Breast epithelium (tissue), 4 donors: ENCODE results near the gene PARVA. TPM values are rescaled to one million over a fixed set of nuclear protein-coding genes. Genes with fewer than 3 reads are reported as not detected.

Source experiments
- DNase-seq, 2 donors: peaks; one replicate each; pipeline ENCODE4 v3.0.0-alpha.2; 2019; ENCODE audit warnings: low spot score in 2 of 2
- H3K27ac ChIP-seq, 2 donors: fragments of 200-600 bp; sonication (generic) in 1 of 2; one replicate each; pipeline ENCODE4 v1.5.1; 2016 to 2019; ENCODE audit warnings: mild to moderate bottlenecking in 1 of 2
- H3K27me3 ChIP-seq, 2 donors: fragments of 200-600 bp; sonication (generic) in 1 of 2; one replicate each; pipeline versions ENCODE4 v1.5.1 to v1.6.0; 2017 to 2019; ENCODE audit warnings: control low read depth in 1 of 2, mild to moderate bottlenecking in 1 of 2
- H3K36me3 ChIP-seq: fragments of 200-600 bp; one replicate; pipeline ENCODE4 v1.5.1; 2019
- H3K4me1 ChIP-seq, 2 donors: fragments of 200-600 bp; sonication (generic); one replicate each; pipeline ENCODE4 v1.5.1; 2016 to 2019; ENCODE audit warnings: control low read depth in 1 of 2
- H3K4me3 ChIP-seq, 3 donors: fragments of 200-600 bp; sonication (generic); 1 replicate in 2 of 3; 2 replicates in 1 of 3; pipeline ENCODE4 v1.5.1; 2016 to 2019; ENCODE audit warnings: mild to moderate bottlenecking in 3 of 3, moderate library complexity in 2 of 3
- H3K9me3 ChIP-seq, 2 donors: fragments of 200-600 bp; sonication (generic) in 1 of 2; one replicate each; pipeline ENCODE4 v1.5.1; 2016 to 2019; ENCODE audit warnings: control low read depth in 1 of 2
- CTCF ChIP-seq, 3 donors: fragments of 450-650 bp; IDR thresholded peaks; one replicate each; pipeline ENCODE4 v1.5.1; 2016 to 2017; ENCODE audit warnings: antibody characterized with exemption in 3 of 3, mild to moderate bottlenecking in 3 of 3, moderate library complexity in 3 of 3
- POLR2A ChIP-seq: fragments of 450-650 bp; IDR thresholded peaks from one replicate; pipeline ENCODE4 v1.6.1; 2016; ENCODE audit warnings: antibody characterized with exemption, mild to moderate bottlenecking, moderate library complexity
- POLR2AphosphoS5 ChIP-seq, 3 donors: sonication (generic); formaldehyde crosslinking; IDR thresholded peaks; one replicate each; pipeline ENCODE4 v1.6.1; 2017; ENCODE audit warnings: antibody characterized with exemption in 3 of 3
- intact Hi-C: fragments of 100-400 bp; cut with DNase I; formaldehyde crosslinking; loops from one replicate; pipeline ENCODE4 v1.15.1; 2023; ENCODE audit warnings: low total_unique reads
- total RNA-seq, 3 donors: library from RNA; depleted of rRNA; stranded (reverse); fragments of >200 nt; gene quantifications; one replicate each; pipeline ENCODE4 v1.1.0, GENCODE V29; 2016

The PARVA gene
- total RNA-seq, 3 donors from 2014 or later, result 50.5 to 109 (median 60.4) TPM

- Histone ChIP-seq H3K9me3 (no peaks in the 10 kb centered on the region), H3K27ac (peak overlapping the region; percentile 86 to 87), H3K4me3 (no peak overlapping the region), H3K27me3 (no peaks in the 10 kb centered on the region), H3K4me1 (peaks cover 0 to 21% of the 10 kb centered on the region in 2 donors), H3K36me3 (no peaks in the 10 kb centered on the region)
- peak in 2 of 3 donors; percentile 22 to 30 for TF ChIP-seq POLR2AphosphoS5 (IDR thresholded peaks at IDR 0.05)
- TF ChIP-seq CTCF (IDR thresholded peaks at IDR 0.05), result peak; percentile 56 to 74 (median 64)
- no peak for TF ChIP-seq POLR2A
- DNase-seq, result peak in 1 of 2 donors; percentile 73
- intact Hi-C loops, result no loop called here
Measured at GRCh38 chr11:12411806-12412727, 34.7 kb downstream of the PARVA start.

- no peak for DNase-seq
- Histone ChIP-seq H3K27me3 (no peaks in the 10 kb centered on the region), H3K4me1 (peaks cover 0 to 25% of the 10 kb centered on the region in 2 donors), H3K27ac (peak overlapping the region; percentile 86 to 87), H3K9me3 (no peaks in the 10 kb centered on the region), H3K36me3 (no peaks in the 10 kb centered on the region), H3K4me3 (peak overlapping the region in 2 of 3 donors; percentile 0 to 4)
- TF ChIP-seq POLR2AphosphoS5 (IDR thresholded peaks at IDR 0.05), result no peak
- TF ChIP-seq CTCF (IDR thresholded peaks at IDR 0.05), result no peak
- TF ChIP-seq POLR2A, result no peak
- intact Hi-C loops, result no loop called here
Measured at GRCh38 chr11:12413141-12414052, 36.0 kb downstream of the PARVA start.

- intact Hi-C loops, result no loop called here
- Histone ChIP-seq H3K4me3 (peak overlapping the region in 1 of 3 donors; percentile 0), H3K4me1 (peaks cover 0 to 25% of the 10 kb centered on the region in 2 donors), H3K27me3 (no peaks in the 10 kb centered on the region), H3K36me3 (no peaks in the 10 kb centered on the region), H3K27ac (peak overlapping the region; percentile 82 to 86), H3K9me3 (no peaks in the 10 kb centered on the region)
- DNase-seq, result no peak
- TF ChIP-seq POLR2AphosphoS5 (IDR thresholded peaks at IDR 0.05) (no peak), CTCF (IDR thresholded peaks at IDR 0.05) (no peak), POLR2A (no peak)
Measured at GRCh38 chr11:12414611-12415010, 37.2 kb downstream of the PARVA start.

- H3K27ac ChIP-seq, result peak overlapping the region; percentile 82 to 86
Measured at GRCh38 chr11:12415342-12415966, 38.1 kb downstream of the PARVA start.

GRCh38 chr11:12416552-12416951, 39.2 kb downstream of the PARVA start:
- intact Hi-C loops, result no loop called here
- Histone ChIP-seq H3K4me1 (peaks cover 0 to 16% of the 10 kb centered on the region in 2 donors), H3K27me3 (no peaks in the 10 kb centered on the region), H3K4me3 (no peak overlapping the region), H3K9me3 (no peaks in the 10 kb centered on the region), H3K27ac (peak overlapping the region; percentile 40 to 53), H3K36me3 (no peaks in the 10 kb centered on the region)
- DNase-seq, result no peak
- TF ChIP-seq POLR2AphosphoS5 (IDR thresholded peaks at IDR 0.05) (no peak), POLR2A (no peak)

More at GRCh38 chr11:12415342-12415966, 38.1 kb downstream of the PARVA start:
- Histone ChIP-seq H3K4me3 (no peak overlapping the region), H3K4me1 (peaks cover 0 to 19% of the 10 kb centered on the region in 2 donors), H3K27me3 (no peaks in the 10 kb centered on the region), H3K9me3 (no peaks in the 10 kb centered on the region), H3K36me3 (no peaks in the 10 kb centered on the region)
- TF ChIP-seq POLR2AphosphoS5 (IDR thresholded peaks at IDR 0.05), result no peak
- TF ChIP-seq POLR2A, result no peak
- intact Hi-C loops, result no loop called here
- no peak for DNase-seq
